Activated effector memory CD4-positive, alpha-beta T cell treated with anti-CD3 and anti-CD28 coated beads, Interleukin-2, amount 50 U/mL, for 16 hours (primary cell): ENCODE data around the gene USP30.
"Not testable (repeated sequence)": the region's sequence is repeated elsewhere in the genome, so short reads cannot be mapped to it uniquely, and the experiment has no call there.

Source experiments
- DNase-seq: peaks from one replicate; pipeline ENCODE4 v3.0.0-alpha.2; 2020

The USP30 gene

GRCh38 chr12:109052414-109053323 is at the start of gene USP30:
USP30 (plus strand) TSS chr12:109052576; CDS start chr12:109052679, 103 bp downstream.
- DNase-seq, result peak; percentile 94

GRCh38 chr12:109004017-109004416 is 48.4 kb upstream of the USP30 start:
- DNase-seq, result no peak

- no peak for DNase-seq
These were observed 42.6 kb upstream of the USP30 start for GRCh38 chr12:109009766-109010165.

- DNase-seq, result no peak
These were observed 42.1 kb upstream of the USP30 start for GRCh38 chr12:109010259-109010658.

GRCh38 chr12:109014984-109015765 is 37.2 kb upstream of the USP30 start:
- DNase-seq, result no peak

- DNase-seq, result no peak
These were observed 36.4 kb upstream of the USP30 start for GRCh38 chr12:109016016-109016415.

GRCh38 chr12:109016978-109017377 is 35.4 kb upstream of the USP30 start:
- DNase-seq, result no peak

GRCh38 chr12:109018296-109018695 is 34.1 kb upstream of the USP30 start:
- DNase-seq, result no peak

- no peak for DNase-seq
These were observed 32.1 kb upstream of the USP30 start for GRCh38 chr12:109020146-109020795.

- DNase-seq, result peak; percentile 66
These were observed 31.5 kb upstream of the USP30 start, which contains the start of gene SVOP for GRCh38 chr12:109020796-109021380. SVOP (minus strand) TSS chr12:109021068; CDS start chr12:109020868, 200 bp downstream.

GRCh38 chr12:109027767-109028166 is 24.6 kb upstream of the USP30 start:
- DNase-seq, result no peak

GRCh38 chr12:109028624-109029023 is 23.8 kb upstream of the USP30 start:
- DNase-seq, result not testable (repeated sequence)

- no peak for DNase-seq
These were observed 23.0 kb upstream of the USP30 start for GRCh38 chr12:109029411-109029810.

- no peak for DNase-seq
These were observed 18.9 kb upstream of the USP30 start for GRCh38 chr12:109033239-109034196.

GRCh38 chr12:109036975-109037374 is 15.4 kb upstream of the USP30 start:
- no peak for DNase-seq

- no peak for DNase-seq
These were observed 8.1 kb upstream of the USP30 start for GRCh38 chr12:109044241-109044640.

GRCh38 chr12:109047081-109047805 is 5.1 kb upstream of the USP30 start:
- DNase-seq, result no peak

- not testable (repeated sequence) for DNase-seq
These were observed 3.7 kb upstream of the USP30 start for GRCh38 chr12:109048706-109049105.

- not testable (repeated sequence) for DNase-seq
These were observed 2.6 kb upstream of the USP30 start for GRCh38 chr12:109049794-109050193.

GRCh38 chr12:109052097-109052413 is 321 bp upstream of the USP30 start:
- no peak for DNase-seq
